Measurements from ENCODE around the gene CYP2C19.
"Not testable (repeated sequence)": the region's sequence is repeated elsewhere in the genome, so short reads cannot be mapped to it uniquely, and the experiment has no call there.

Gene CYP2C19

DNA sequence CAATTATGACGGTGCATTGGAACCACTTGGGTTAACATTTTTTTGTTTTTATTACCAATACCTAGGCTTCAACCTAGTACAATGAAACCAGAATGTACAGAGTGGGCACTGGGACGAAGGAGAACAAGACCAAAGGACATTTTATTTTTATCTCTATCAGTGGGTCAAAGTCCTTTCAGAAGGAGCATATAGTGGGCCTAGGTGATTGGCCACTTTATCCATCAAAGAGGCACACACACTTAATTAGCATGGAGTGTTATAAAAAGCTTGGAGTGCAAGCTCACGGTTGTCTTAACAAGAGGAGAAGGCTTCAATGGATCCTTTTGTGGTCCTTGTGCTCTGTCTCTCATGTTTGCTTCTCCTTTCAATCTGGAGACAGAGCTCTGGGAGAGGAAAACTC is at the start of gene CYP2C19:
TSS of gene CYP2C19 (plus strand) at position 289 of the 400 bp plus-strand sequence. CDS start at position 314, 25 bp downstream.
- Histone ChIP-seq H3K36me3 (ENCODE audit: insufficient read depth, low read depth, low read length) (no peaks in the 10 kb centered on the region), H3K4me3 (ENCODE audit: low read length) (no peak within 1 kb of the TSS), H3K9me3 (ENCODE audit: insufficient read depth, low read depth, low read length) (no peaks in the 10 kb centered on the region), H3K27me3 (ENCODE audit: insufficient read depth, low read length) (no peaks in the 10 kb centered on the region), H3K27ac (ENCODE audit: low read length) (no peak within 1 kb of the TSS), H3K9ac (ENCODE audit: low read depth, low read length) (no peak within 1 kb of the TSS), H3K4me1 (ENCODE audit: insufficient read depth, low read length) (no peaks in the 10 kb centered on the region)

GRCh38 chr10:94725871-94726270 is 36.6 kb upstream of the CYP2C19 start:
- H3K27ac ChIP-seq (ENCODE audit: low read length): no peak overlapping the region
- H3K9me3 ChIP-seq (ENCODE audit: insufficient read depth, low read depth, low read length): no peaks in the 10 kb centered on the region
- no peaks in the 10 kb centered on the region for H3K36me3 ChIP-seq (ENCODE audit: insufficient read depth, low read depth, low read length)
- no peaks in the 10 kb centered on the region for H3K27me3 ChIP-seq (ENCODE audit: insufficient read depth, low read length)
- no peak overlapping the region for H3K9ac ChIP-seq (ENCODE audit: low read depth, low read length)
- H3K4me3 ChIP-seq (ENCODE audit: low read length): no peak overlapping the region
- no peaks in the 10 kb centered on the region for H3K4me1 ChIP-seq (ENCODE audit: insufficient read depth, low read length)

GRCh38 chr10:94735197-94735596 is 27.3 kb upstream of the CYP2C19 start:
- no peaks in the 10 kb centered on the region for H3K9me3 ChIP-seq (ENCODE audit: insufficient read depth, low read depth, low read length)
- no peak overlapping the region for H3K27ac ChIP-seq (ENCODE audit: low read length)
- no peaks in the 10 kb centered on the region for H3K36me3 ChIP-seq (ENCODE audit: insufficient read depth, low read depth, low read length)
- H3K4me3 ChIP-seq (ENCODE audit: low read length): no peak overlapping the region
- no peaks in the 10 kb centered on the region for H3K4me1 ChIP-seq (ENCODE audit: insufficient read depth, low read length)
- H3K9ac ChIP-seq (ENCODE audit: low read depth, low read length): no peak overlapping the region
- no peaks in the 10 kb centered on the region for H3K27me3 ChIP-seq (ENCODE audit: insufficient read depth, low read length)

DNA sequence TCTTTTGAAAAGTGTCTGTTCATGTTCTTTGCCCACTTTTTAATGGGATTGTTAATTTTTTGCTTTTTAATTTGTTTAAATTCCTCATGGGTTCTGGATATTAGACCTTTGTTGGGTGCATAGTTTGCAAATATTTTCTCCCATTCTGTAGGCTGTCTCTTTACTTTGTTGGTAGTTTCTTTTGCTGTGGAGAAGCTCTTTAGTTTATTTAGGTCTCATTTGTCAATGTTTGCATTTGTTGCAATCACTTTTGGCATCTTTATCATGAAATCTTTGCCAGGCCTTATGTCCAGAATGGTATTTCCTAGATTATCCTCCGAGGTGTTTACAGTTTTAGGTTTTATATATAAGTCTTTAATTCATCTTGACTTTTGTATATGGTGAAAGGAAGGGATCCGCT is 23.9 kb upstream of the CYP2C19 start:
- H3K4me1 ChIP-seq (ENCODE audit: insufficient read depth, low read length): no peaks in the 10 kb centered on the region
- peaks cover 14% of the 10 kb centered on the region; the same call in 1 of the 2 replicates for H3K9me3 ChIP-seq (ENCODE audit: insufficient read depth, low read depth, low read length)
- H3K9ac ChIP-seq (ENCODE audit: low read depth, low read length): no peak overlapping the region
- H3K27ac ChIP-seq (ENCODE audit: low read length): no peak overlapping the region
- no peaks in the 10 kb centered on the region for H3K27me3 ChIP-seq (ENCODE audit: insufficient read depth, low read length)
- H3K36me3 ChIP-seq (ENCODE audit: insufficient read depth, low read depth, low read length): no peaks in the 10 kb centered on the region
- H3K4me3 ChIP-seq (ENCODE audit: low read length): no peak overlapping the region

- Histone ChIP-seq H3K9ac (ENCODE audit: low read depth, low read length) (no peak overlapping the region), H3K27ac (ENCODE audit: low read length) (no peak overlapping the region), H3K36me3 (ENCODE audit: insufficient read depth, low read depth, low read length) (no peaks in the 10 kb centered on the region), H3K9me3 (ENCODE audit: insufficient read depth, low read depth, low read length) (peaks cover 25% of the 10 kb centered on the region; the same call in 1 of the 2 replicates), H3K27me3 (ENCODE audit: insufficient read depth, low read length) (no peaks in the 10 kb centered on the region), H3K4me3 (ENCODE audit: low read length) (no peak overlapping the region), H3K4me1 (ENCODE audit: insufficient read depth, low read length) (no peaks in the 10 kb centered on the region)
These were observed 15.3 kb upstream of the CYP2C19 start for GRCh38 chr10:94747137-94747536.

DNA sequence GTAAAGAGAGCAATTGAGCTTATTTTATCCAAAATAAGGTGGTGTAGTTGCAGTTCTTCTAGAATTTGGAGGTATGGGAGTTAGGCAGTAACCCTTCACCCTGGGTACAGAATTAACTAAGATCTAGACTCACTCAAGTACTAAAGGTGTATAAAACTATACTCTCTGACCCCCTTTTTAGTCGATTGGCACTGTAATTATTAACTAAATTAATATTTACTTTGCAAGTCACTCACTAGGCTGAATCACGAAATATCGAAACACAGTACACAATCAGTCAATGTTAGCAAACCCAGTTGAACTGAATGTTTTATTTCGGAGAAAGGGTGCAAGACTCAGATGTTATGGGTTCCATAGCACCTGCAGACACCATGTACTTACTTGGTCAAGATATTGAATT is 14.6 kb upstream of the CYP2C19 start:
- Histone ChIP-seq H3K36me3 (ENCODE audit: insufficient read depth, low read depth, low read length) (no peaks in the 10 kb centered on the region), H3K9ac (ENCODE audit: low read depth, low read length) (no peak overlapping the region), H3K9me3 (ENCODE audit: insufficient read depth, low read depth, low read length) (peaks cover 22% of the 10 kb centered on the region; the same call in 1 of the 2 replicates), H3K27ac (ENCODE audit: low read length) (no peak overlapping the region), H3K4me3 (ENCODE audit: low read length) (no peak overlapping the region), H3K27me3 (ENCODE audit: insufficient read depth, low read length) (no peaks in the 10 kb centered on the region), H3K4me1 (ENCODE audit: insufficient read depth, low read length) (no peaks in the 10 kb centered on the region)

- Histone ChIP-seq H3K36me3 (ENCODE audit: insufficient read depth, low read depth, low read length) (no peaks in the 10 kb centered on the region), H3K27me3 (ENCODE audit: insufficient read depth, low read length) (no peaks in the 10 kb centered on the region), H3K4me1 (ENCODE audit: insufficient read depth, low read length) (no peaks in the 10 kb centered on the region), H3K4me3 (ENCODE audit: low read length) (no peak overlapping the region), H3K27ac (ENCODE audit: low read length) (no peak overlapping the region), H3K9ac (ENCODE audit: low read depth, low read length) (no peak overlapping the region), H3K9me3 (ENCODE audit: insufficient read depth, low read depth, low read length) (no peaks in the 10 kb centered on the region)
These were observed 4.6 kb upstream of the CYP2C19 start for GRCh38 chr10:94757916-94758315.

GRCh38 chr10:94760586-94761178 is 1.8 kb upstream of the CYP2C19 start:
- no peaks in the 10 kb centered on the region for H3K9me3 ChIP-seq (ENCODE audit: insufficient read depth, low read depth, low read length)
- no peaks in the 10 kb centered on the region for H3K36me3 ChIP-seq (ENCODE audit: insufficient read depth, low read depth, low read length)
- H3K4me3 ChIP-seq (ENCODE audit: low read length): no peak overlapping the region
- no peaks in the 10 kb centered on the region for H3K27me3 ChIP-seq (ENCODE audit: insufficient read depth, low read length)
- no peaks in the 10 kb centered on the region for H3K4me1 ChIP-seq (ENCODE audit: insufficient read depth, low read length)
- no peak overlapping the region for H3K27ac ChIP-seq (ENCODE audit: low read length)
- H3K9ac ChIP-seq (ENCODE audit: low read depth, low read length): no peak overlapping the region

DNA sequence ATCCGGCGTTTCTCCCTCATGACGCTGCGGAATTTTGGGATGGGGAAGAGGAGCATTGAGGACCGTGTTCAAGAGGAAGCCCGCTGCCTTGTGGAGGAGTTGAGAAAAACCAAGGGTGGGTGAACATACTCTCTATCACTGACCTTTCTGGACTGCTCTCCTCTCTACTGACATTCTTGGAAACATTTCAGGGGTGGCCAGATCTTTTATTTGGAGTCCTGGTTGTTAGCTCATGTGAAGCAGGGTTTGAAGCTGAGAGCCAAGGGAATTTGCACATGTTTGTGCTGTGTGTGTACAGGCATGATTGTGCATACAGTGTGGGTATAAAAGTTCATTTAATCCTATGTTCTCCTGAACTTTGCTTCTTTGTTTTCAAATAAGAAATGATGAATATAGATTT is 12.9 kb downstream of the CYP2C19 start:
- not testable (repeated sequence) for H3K4me1 ChIP-seq (ENCODE audit: insufficient read depth, low read length); H3K9me3 ChIP-seq (ENCODE audit: insufficient read depth, low read depth, low read length); H3K4me3 ChIP-seq (ENCODE audit: low read length); H3K27me3 ChIP-seq (ENCODE audit: insufficient read depth, low read length); H3K36me3 ChIP-seq (ENCODE audit: insufficient read depth, low read depth, low read length); H3K27ac ChIP-seq (ENCODE audit: low read length); H3K9ac ChIP-seq (ENCODE audit: low read depth, low read length)

GRCh38 chr10:94777886-94778458 is 15.5 kb downstream of the CYP2C19 start:
- Histone ChIP-seq H3K4me3 (ENCODE audit: low read length) (no peak overlapping the region), H3K27ac (ENCODE audit: low read length) (no peak overlapping the region), H3K9ac (ENCODE audit: low read depth, low read length) (no peak overlapping the region), H3K9me3 (ENCODE audit: insufficient read depth, low read depth, low read length) (no peaks in the 10 kb centered on the region), H3K27me3 (ENCODE audit: insufficient read depth, low read length) (no peaks in the 10 kb centered on the region), H3K4me1 (ENCODE audit: insufficient read depth, low read length) (no peaks in the 10 kb centered on the region), H3K36me3 (ENCODE audit: insufficient read depth, low read depth, low read length) (no peaks in the 10 kb centered on the region)

- H3K36me3 ChIP-seq (ENCODE audit: insufficient read depth, low read depth, low read length): no peaks in the 10 kb centered on the region
- H3K9ac ChIP-seq (ENCODE audit: low read depth, low read length): no peak overlapping the region
- no peak overlapping the region for H3K4me3 ChIP-seq (ENCODE audit: low read length)
- no peaks in the 10 kb centered on the region for H3K9me3 ChIP-seq (ENCODE audit: insufficient read depth, low read depth, low read length)
- H3K4me1 ChIP-seq (ENCODE audit: insufficient read depth, low read length): no peaks in the 10 kb centered on the region
- no peak overlapping the region for H3K27ac ChIP-seq (ENCODE audit: low read length)
- no peaks in the 10 kb centered on the region for H3K27me3 ChIP-seq (ENCODE audit: insufficient read depth, low read length)
These were observed 18.4 kb downstream of the CYP2C19 start for GRCh38 chr10:94780844-94781243.

DNA sequence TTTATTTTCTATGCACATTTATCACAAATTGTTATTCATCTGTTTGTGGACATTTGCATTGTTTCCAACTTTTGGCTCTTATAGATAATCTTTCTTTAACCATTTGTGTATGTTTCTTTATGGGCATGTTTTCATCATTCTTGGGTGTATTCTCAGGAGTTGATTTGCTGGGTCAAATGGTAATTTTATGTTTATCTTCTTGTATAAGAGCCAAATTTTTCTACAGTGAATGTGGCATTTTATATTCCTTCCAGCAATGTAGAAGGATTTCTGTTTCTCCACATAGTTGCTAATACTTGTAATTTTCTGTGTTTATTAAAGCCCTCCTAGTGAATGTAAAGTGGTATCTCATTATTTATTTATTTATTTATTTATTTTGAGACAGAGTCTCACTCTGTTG is 21.8 kb downstream of the CYP2C19 start:
- no peaks in the 10 kb centered on the region for H3K27me3 ChIP-seq (ENCODE audit: insufficient read depth, low read length)
- H3K4me3 ChIP-seq (ENCODE audit: low read length): no peak overlapping the region
- no peak overlapping the region for H3K27ac ChIP-seq (ENCODE audit: low read length)
- H3K4me1 ChIP-seq (ENCODE audit: insufficient read depth, low read length): no peaks in the 10 kb centered on the region
- H3K9me3 ChIP-seq (ENCODE audit: insufficient read depth, low read depth, low read length): peaks cover 5% of the 10 kb centered on the region; the same call in 1 of the 2 replicates
- H3K36me3 ChIP-seq (ENCODE audit: insufficient read depth, low read depth, low read length): no peaks in the 10 kb centered on the region
- no peak overlapping the region for H3K9ac ChIP-seq (ENCODE audit: low read depth, low read length)

Measured in iPS-20b (cell line).